ENCODE results near the gene CBFA2T3. TPM values are rescaled to one million over a fixed set of nuclear protein-coding genes. Genes with fewer than 3 reads are reported as not detected.

Gene CBFA2T3
- total RNA-seq, 1 experiment from 2014 or later, result 2.1 TPM

- Mint-ChIP-seq H3K9me3 (ENCODE audit: unreplicated experiment) (peaks cover 31% of the 10 kb centered on the region), H3K4me1 (ENCODE audit: low read depth, unreplicated experiment) (peaks cover 8% of the 10 kb centered on the region), H3K36me3 (ENCODE audit: insufficient read depth, unreplicated experiment) (no peaks in the 10 kb centered on the region), H3K27me3 (ENCODE audit: insufficient read depth, unreplicated experiment) (peaks cover 22% of the 10 kb centered on the region), H3K27ac (ENCODE audit: unreplicated experiment) (no peak overlapping the region), H3K4me3 (ENCODE audit: unreplicated experiment) (no peak overlapping the region)
- no peak for DNase-seq
- ChIA-PET POLR2A (interaction anchor here (0.6 kb wide), 1 partner anchor 246 kb away, joined by 4 read pairs; no protein-coding TSS in a partner anchor), CTCF (no interaction called here)
- peaks cover 17% of the 10 kb centered on the region for H3K9me3 ChIP-seq
- H3K27me3 ChIP-seq (replicated peaks; ENCODE audit: control insufficient read depth, insufficient read depth, low read length), result no peaks in the 10 kb centered on the region; the same call in 1 of the 2 replicates
- no peak for TF ChIP-seq CTCF (IDR thresholded peaks at IDR 0.05; ENCODE audit: insufficient read depth in 1 of 2, low read depth in 1 of 2, low read length in 1 of 2, severe bottlenecking in 1 of 2, unreplicated experiment in 1 of 2)
- BruUV-seq (replicated peaks), result no TSS peak
- no peak overlapping the region for H3K4me3 ChIP-seq (ENCODE audit: low read depth, low read length)
- no peaks in the 10 kb centered on the region for H3K4me1 ChIP-seq
- intact Hi-C loops (cut with micrococcal nuclease; ENCODE audit: unreplicated experiment), result loop anchor here (10.0 kb wide), 1 partner anchor 57 kb away; no protein-coding TSS in a partner anchor
- no peaks in the 10 kb centered on the region for H3K36me3 ChIP-seq (ENCODE audit: control insufficient read depth, insufficient read depth, low read length)
These were observed 24.4 kb upstream of the CBFA2T3 start for GRCh38 chr16:89001117-89002027.

- Histone ChIP-seq H3K27me3 (replicated peaks; ENCODE audit: control insufficient read depth, insufficient read depth, low read length) (no peaks in the 10 kb centered on the region; the same call in none of the 2 replicates), H3K4me3 (ENCODE audit: low read depth, low read length) (no peak overlapping the region), H3K9me3 (peaks cover 20% of the 10 kb centered on the region), H3K4me1 (no peaks in the 10 kb centered on the region), H3K36me3 (ENCODE audit: control insufficient read depth, insufficient read depth, low read length) (no peaks in the 10 kb centered on the region)
- TF ChIP-seq CTCF (IDR thresholded peaks at IDR 0.05; ENCODE audit: insufficient read depth in 1 of 2, low read depth in 1 of 2, low read length in 1 of 2, severe bottlenecking in 1 of 2, unreplicated experiment in 1 of 2), result no peak
- Mint-ChIP-seq H3K27ac (ENCODE audit: unreplicated experiment) (no peak overlapping the region), H3K9me3 (ENCODE audit: unreplicated experiment) (peaks cover 31% of the 10 kb centered on the region), H3K27me3 (ENCODE audit: insufficient read depth, unreplicated experiment) (peaks cover 19% of the 10 kb centered on the region), H3K4me3 (ENCODE audit: unreplicated experiment) (no peak overlapping the region), H3K36me3 (ENCODE audit: insufficient read depth, unreplicated experiment) (no peaks in the 10 kb centered on the region), H3K4me1 (ENCODE audit: low read depth, unreplicated experiment) (peaks cover 8% of the 10 kb centered on the region)
- ChIA-PET CTCF (interaction anchor here (0.5 kb wide), 1 partner anchor 89 kb away, joined by 5 read pairs; no protein-coding TSS in a partner anchor), POLR2A (no interaction called here)
- intact Hi-C loops (cut with micrococcal nuclease; ENCODE audit: unreplicated experiment), result loop anchor here (10.0 kb wide), 1 partner anchor 56 kb away; no protein-coding TSS in a partner anchor
- no peak for DNase-seq
- BruUV-seq (replicated peaks), result no TSS peak
These were observed 23.4 kb upstream of the CBFA2T3 start for GRCh38 chr16:89000207-89000959.

Measured in Caco-2 (cell line).